SKM-1 (cell line): ENCODE measurements around the gene PPM1M.

Source experiments
- DNase-seq: peaks from one replicate; lab custom pipeline; 2025; ENCODE audit not compliant: unreplicated experiment; lab: John Stamatoyannopoulos, UW

PPM1M gene

DNA sequence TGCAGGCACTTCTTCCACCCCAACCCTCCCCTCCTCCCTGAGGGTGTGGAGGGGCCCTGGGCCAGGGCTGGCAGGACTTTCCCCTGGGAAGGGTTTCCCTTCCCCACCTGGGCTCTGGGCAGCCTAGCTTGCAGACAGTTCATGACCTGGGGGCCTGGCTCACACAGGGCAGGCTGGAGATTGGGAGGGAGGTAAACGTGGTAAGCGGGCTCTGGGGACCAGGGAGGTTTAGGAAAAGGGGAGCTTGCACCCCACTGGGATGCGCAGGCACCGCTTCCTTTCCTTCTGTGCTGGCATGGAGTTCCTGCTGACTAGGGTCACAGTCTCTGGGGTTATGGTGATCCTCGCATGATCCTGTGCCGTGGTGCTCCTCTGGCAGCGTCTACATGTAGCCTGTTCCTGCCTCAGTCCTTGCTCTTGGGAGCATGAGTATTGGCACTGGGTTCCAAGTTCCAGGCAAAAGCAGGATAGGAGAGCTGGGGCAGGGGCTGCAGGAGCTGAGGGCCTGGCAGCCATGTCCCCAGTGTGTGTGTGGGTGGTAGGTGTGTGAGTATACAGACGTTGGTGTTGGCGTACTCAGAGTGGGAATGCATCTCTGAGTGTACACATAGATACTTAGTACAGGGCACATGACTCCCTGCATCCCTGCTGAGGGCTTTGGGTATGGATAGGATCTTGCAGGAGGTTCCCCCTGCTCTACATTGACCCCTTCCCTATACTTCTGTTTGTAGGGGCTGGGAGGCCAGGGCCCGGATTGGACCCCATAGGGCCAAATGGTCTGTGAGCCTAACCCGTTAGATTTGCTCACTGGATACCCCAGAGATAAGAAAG, 49.0 kb downstream of the PPM1M start:
- no peak for DNase-seq

DNA sequence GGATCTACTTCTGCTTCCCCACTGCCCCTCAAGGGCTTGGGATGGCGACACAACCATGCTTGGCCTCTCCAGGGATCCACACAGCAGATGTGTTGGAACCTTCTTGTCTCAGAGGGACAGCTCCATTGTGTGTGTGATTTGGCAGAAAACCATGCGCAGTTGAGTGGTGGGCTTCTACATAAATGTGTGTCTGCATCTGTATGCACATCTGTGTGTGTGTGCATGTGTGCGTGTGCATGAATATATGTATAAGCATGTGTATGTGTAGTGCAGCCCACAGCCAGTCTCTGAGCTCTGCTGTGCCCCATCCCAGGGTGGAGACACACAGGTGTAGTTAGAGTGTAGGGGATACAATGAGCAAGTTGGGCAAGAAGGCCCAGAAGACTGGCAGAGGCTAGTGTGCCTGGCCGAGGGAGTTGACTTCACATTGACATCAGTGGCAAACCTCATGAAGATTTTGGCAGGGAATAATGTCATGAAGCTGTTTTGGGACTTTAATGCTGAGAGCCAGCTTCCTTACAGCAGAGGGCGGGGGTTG, 50.2 kb downstream of the PPM1M start:
- no peak for DNase-seq

DNA sequence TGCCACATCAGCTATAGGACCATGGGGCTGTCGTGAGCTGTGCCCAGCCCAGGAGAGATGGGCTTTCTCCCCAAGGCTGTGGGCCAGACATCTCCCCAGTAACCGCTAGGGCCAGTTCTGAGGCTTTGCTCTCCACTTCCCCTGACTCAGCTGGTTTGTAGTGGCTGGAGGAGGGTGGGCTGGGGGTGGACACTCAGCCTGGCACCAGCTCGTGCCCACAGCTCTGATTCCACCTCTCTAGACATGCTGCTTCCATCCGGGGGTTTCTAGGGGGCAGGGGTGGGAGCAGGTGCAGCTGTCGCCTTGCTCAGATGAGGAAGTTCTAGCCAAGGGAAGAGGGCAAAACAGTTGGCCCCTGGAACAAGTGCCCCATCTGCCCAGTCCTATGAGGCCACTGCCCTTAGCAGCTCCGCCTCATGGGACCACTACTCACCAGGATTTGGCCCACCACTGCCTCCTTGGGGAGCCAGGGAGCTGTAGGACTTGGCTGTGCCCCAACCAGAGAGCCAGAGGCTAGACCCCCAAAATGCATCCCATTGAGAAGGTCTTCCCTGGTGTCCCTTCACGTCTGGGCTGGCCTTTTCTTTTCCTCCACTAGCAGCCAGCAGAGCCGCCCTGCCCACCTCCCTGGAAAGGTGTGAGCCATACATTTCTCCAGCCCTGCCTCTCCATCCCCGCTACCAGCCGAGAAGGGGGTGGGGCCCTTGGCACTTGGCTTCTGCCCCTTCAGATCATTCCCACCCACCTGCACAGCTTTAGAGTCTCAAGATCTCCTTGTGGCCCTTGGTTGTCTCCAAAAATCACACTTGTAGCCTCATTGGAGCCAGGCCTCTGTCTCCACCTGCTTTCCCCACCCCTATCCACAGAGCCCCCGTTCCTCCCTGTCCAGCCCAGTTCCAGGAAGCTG, 51.9 kb downstream of the PPM1M start:
- no peak for DNase-seq

DNA sequence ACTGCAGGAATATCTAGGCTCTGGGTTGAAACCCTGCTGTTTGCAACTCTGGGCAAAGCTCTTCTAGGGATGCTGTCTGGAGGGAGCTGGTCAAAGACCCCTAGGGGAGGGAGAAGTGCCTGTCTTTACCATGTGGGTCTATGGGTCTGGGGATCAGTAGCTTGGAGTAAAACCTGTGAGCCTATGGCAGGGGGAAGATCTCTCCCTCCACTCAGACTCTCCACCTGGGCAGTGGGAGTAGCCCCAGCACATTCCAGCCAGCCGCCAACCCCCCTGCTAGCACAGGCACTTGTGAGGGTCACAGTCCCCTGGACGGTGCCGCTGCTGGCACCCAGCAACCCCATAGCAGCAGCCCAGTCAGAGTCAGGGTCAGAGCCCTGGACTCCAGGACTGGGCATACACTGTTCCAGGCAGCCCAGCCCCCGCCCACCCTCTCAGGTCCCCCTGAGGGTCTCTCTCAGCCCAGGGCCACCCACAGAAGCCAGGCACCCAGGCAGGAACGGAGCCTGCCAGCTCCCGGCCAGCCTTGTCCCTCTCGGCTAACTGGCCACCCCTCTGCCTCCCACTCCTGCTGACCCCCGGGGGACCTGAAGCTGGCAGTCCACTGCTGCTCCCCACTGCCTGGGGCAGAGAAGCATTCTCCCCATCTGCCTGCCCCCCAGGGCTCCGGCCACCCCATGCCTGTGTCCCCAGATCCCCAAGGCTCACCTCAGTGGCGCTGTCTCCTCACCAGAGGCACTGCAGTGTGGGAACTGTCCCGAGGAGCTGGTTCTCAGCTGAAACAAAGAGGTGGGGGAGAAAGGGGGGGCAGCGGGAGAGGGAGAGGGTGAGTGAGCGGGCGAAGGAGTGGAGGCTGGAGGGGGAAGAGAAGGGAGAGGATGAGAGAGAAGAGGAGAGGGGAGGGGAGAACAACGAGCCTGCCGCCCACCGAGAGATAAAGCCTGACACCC, 52.9 kb downstream of the PPM1M start:
- no peak for DNase-seq

DNA sequence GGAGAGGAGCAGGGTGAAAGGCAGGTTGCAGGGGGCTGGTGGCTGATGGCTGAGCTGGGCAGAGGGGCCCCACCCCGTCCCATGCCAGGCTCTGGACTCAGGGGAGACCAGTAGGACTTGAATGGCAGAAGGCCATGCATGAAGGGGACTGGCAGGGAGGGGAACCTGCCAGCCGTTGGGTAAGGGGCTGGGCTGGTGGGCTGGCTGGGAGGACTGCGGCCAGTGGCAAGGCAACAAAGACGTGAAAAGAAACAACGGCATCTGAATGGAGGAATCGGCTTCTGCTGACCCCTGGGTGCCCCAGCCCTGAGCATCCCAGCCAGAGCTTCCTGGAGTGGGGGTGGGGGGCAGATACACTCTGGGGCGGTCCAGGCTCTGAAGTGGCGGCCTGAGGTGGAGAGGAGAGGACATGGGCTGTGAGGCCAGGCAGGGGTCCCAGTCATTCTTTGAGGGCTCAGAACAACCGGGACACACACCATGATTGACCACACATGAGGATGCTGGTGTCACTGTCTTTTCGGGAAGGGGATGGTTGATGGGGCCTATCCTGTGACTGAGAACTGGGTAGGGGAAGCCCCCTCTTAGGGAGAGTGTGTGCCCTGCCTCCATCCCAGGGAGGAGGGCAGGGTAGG, 53.8 kb downstream of the PPM1M start:
- DNase-seq, result no peak
